ENCODE data around the gene CNST. TPM values are rescaled to one million over a fixed set of nuclear protein-coding genes. Genes with fewer than 3 reads are reported as not detected.

CNST gene
- total RNA-seq, 1 experiment from 2014 or later, result 19.8 TPM

DNA sequence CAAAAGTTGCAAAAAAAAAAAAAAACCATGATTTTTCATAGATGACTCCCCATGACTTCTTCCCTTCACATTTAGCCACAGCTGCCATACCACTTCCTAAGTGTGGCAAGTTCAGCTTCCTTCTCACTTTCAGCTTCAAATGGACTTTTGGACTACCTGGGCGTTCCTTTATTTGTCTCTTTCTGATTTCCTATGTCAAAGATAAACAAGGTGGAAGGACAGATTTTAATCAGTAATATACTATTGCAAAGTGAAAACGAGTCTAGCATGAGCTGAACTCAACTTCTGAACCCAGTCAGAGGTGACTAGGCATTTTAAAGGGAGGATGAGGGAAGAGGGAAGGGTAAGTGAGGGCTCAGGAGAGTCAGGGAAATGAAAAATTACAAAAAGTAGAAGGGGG, 143.6 kb downstream of the CNST start:
- no peak for DNase-seq
- Histone ChIP-seq H4K91ac (ENCODE audit: insufficient read length, low read depth, low read length) (no peak overlapping the region), H4K8ac (replicated peaks; ENCODE audit: insufficient read length, low read depth, low read length) (no peak overlapping the region), H3K27ac (ENCODE audit: insufficient read length, low read depth, low read length) (no peak overlapping the region), H2BK15ac (ENCODE audit: low read depth, low read length) (no peak overlapping the region), H3K27me3 (ENCODE audit: insufficient read depth, low read length) (no peaks in the 10 kb centered on the region), H2BK120ac (ENCODE audit: low read depth, low read length, poor library complexity, severe bottlenecking) (no peak overlapping the region), H3K4me2 (ENCODE audit: insufficient read depth, insufficient read length, low read length) (no peak overlapping the region), H2AFZ (ENCODE audit: low read length) (no peak overlapping the region), H2BK5ac (ENCODE audit: insufficient read length, low read length) (no peak overlapping the region), H3K18ac (ENCODE audit: insufficient read length, low read depth, low read length) (no peak overlapping the region), H3K9ac (ENCODE audit: extremely low read depth, insufficient read length, low read length) (no peak overlapping the region), H4K20me1 (ENCODE audit: control insufficient read depth, insufficient read depth, insufficient read length) (no peaks in the 10 kb centered on the region), H3K56ac (ENCODE audit: insufficient read length, low read depth, low read length) (no peak overlapping the region), H3K23me2 (ENCODE audit: insufficient read length, low read depth, low read length, poor library complexity, severe bottlenecking) (no peaks in the 10 kb centered on the region), H3K4ac (ENCODE audit: low read depth, low read length) (no peak overlapping the region), H3T11ph (ENCODE audit: low read length) (no peak overlapping the region), H3K79me2 (ENCODE audit: insufficient read depth, low read length) (no peaks in the 10 kb centered on the region), H2BK12ac (ENCODE audit: insufficient read length, low read depth, low read length) (no peak overlapping the region), H3K79me1 (ENCODE audit: insufficient read depth, low read depth, low read length, poor library complexity, severe bottlenecking) (no peaks in the 10 kb centered on the region), H3K14ac (ENCODE audit: insufficient read depth, low read length) (no peak overlapping the region), H2AK5ac (ENCODE audit: insufficient read length, low read length) (no peak overlapping the region), H3K23ac (ENCODE audit: insufficient read length, low read depth, low read length) (no peak overlapping the region), H4K5ac (ENCODE audit: insufficient read length, low read depth, low read length) (no peak overlapping the region), H3K4me1 (ENCODE audit: insufficient read depth, low read length) (no peaks in the 10 kb centered on the region), H2BK20ac (ENCODE audit: low read depth, low read length, poor library complexity, severe bottlenecking) (no peak overlapping the region), H3K9me3 (ENCODE audit: control insufficient read depth, low read depth, low read length) (no peaks in the 10 kb centered on the region)
- no peak for TF ChIP-seq CTCF (conservative IDR thresholded peaks at IDR 0.05)
- no CpG with 5 or more reads among the region's 2 CpGs for WGBS (ENCODE audit: extremely low coverage, insufficient read length, low lambda C conversion rate)
- Mint-ChIP-seq H3K36me3 (ENCODE audit: insufficient read depth in 1 of 3, low read depth in 3 of 3) (peaks cover 4 to 9% (median 4%) of the 10 kb centered on the region in 3 experiments; a peak in 6 of 7 replicates), H3K4me1 (no peaks in the 10 kb centered on the region), H3K4me3 (no peak overlapping the region), H3K9me3 (peaks cover 28 to 29% of the 10 kb centered on the region in 2 experiments), H3K27ac (no peak overlapping the region), H3K27me3 (ENCODE audit: low read depth) (peaks cover 21% of the 10 kb centered on the region)
